ENCODE measurements around the gene RABGGTA. TPM values are rescaled to one million over a fixed set of nuclear protein-coding genes. Genes with fewer than 3 reads are reported as not detected.
"Not testable (repeated sequence)": the region's sequence is repeated elsewhere in the genome, so short reads cannot be mapped to it uniquely, and the experiment has no call there.

RABGGTA gene
- total RNA-seq, 1 donor from 2014 or later, result 25.7 TPM

DNA sequence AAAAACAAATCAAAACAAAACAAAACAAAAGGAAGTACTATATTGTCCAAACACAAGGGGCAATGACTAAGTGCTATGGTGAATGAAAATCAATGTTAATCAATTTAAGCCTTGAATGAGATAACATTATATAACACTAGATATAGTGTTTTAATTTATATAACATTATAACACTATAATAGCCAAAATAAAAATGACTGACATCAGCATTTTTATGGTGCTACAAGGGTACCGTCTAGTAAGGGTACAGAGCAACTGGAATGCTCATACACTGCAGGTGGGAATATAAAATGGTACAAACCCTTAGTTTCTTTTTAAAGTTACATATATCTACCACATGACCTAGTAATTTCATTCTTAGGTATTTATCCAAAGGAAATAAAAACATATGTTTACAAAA, 44.9 kb downstream of the RABGGTA start:
- no peak for FAIRE-seq

DNA sequence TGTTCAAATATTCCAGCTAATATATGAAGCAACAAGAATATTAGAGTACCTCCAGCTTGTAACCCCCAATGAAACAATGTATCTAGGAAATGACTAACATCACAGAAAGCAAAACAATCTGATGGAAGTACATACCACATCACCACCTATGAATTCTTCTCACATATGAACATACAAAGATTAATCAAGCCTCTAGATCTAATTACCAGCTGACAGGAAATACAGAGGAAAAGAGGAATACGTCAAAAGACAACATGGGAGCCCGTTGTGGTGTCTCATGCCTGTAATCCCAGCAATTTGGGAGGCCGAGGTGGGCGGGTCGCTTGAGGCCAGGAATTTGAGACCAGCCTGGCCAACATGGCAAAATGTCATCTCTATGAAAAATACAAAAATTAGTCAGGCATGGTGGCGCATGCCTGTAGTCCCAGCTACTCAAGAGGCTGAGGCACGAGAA, 46.8 kb downstream of the RABGGTA start:
- FAIRE-seq, result no peak

More for the DNA sequence above, 44.9 kb downstream of the RABGGTA start:
- DNase-seq (ENCODE audit: low spot score in 2 of 2), result no peak

DNA sequence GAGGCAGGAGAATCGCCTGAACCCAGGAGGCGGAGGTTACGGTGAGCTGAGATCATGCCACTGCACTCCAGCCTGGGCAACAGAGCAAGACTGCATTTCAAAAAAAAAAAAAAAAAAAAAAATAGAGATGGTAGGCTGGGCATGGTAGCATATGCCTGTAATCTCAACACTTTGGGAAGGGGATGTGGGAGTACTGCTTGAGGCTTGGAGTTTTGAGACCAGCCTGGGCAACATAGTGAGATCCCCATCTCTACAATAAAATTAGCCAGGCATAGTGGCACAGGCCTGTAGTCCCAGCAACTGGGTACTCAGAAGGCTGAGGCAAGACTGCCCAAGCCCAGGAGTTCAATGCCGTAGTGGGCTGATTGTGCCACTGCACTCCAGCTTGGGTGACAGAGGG, 48.4 kb downstream of the RABGGTA start:
- not testable (repeated sequence) for DNase-seq (ENCODE audit: low spot score in 2 of 2); FAIRE-seq

More for the DNA sequence above, 46.8 kb downstream of the RABGGTA start:
- no peak for DNase-seq (ENCODE audit: low spot score in 2 of 2)

DNA sequence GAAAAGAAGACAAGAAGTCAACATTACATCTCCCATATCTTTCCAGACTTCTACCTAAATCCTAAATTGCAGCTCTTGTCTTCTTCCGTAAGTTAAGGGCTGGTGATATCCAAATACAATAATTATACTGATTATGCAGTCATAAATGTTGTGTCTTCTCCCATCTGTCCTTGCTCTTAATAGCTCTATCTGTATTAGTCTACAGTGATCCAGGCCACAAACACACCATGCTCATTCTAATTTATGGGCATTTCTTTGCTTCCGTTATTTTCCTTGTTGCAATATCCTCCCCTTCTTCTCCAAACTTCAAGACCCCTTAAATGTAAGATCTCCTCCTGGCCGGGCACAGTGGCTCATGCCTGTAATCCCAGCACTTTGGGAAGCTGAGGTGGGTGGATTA, 51.9 kb downstream of the RABGGTA start:
- FAIRE-seq, result no peak
- no peak for DNase-seq (ENCODE audit: low spot score in 2 of 2)

DNA sequence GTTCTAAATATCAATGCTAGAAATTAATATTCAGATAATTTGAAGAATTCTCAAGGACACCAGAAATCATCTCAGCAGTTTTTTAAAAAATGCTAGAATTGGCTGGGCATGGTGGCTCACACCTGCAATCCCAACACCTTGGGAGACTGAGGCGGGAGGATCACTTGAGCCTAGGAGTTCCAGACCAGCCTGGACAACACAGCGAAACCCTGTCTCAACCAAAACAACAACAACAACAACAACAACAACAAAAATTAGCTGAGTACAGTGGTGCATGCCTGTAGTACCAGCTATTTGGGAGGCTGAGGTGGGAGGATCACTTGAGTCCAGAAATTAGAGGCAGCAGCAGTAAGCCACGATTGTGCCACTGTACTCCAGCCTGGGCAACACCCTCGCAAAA, 52.3 kb downstream of the RABGGTA start:
- FAIRE-seq (no peak), DNase-seq (ENCODE audit: low spot score in 2 of 2) (no peak)

DNA sequence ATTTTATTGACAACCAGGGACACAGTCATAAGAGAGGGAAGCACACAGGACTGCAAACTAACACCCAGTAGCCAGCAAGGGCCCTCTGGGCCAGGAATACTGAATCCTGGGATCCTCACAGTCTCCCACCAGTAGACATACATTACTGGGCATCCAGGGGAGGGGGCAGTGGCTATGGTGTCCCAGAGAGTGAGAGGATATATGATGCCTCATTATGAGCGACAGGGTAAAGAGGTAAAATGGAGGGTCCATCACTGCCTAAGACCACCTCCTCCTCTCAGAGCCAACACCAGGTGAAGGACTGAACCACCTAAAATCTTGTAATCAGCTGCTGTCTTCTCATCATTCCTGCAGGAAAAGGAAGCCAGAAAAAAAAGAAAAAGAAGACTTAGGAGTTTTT, 54.5 kb downstream of the RABGGTA start:
- FAIRE-seq; DNase-seq (ENCODE audit: low spot score in 2 of 2): not testable (repeated sequence)

DNA sequence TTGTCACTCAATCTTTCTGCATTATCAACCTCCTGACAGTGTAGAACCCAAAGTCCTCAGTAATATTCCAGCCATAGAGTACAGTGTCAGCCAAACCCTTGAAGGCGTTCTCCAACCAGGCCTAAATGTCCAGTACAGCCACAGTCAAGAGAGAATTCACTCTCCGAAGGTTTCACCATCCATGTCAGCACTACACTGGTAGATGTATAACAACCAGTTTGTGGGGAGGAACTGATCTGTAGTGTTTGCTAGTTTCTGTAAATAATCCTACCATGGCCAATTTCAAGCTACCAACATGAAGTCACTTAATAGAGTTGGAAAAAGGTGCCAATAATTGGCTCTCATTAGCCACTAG, 55.1 kb downstream of the RABGGTA start:
- DNase-seq (ENCODE audit: low spot score in 2 of 2) (no peak), FAIRE-seq (no peak)

Small RNA genes within 50 kb of the gene (small RNA-seq; reads per million reads assigned to genes)
- 0.10 reads per million for gene MDP1

Other genes with a start within 250 kb of the RABGGTA start
- gene CARMIL3, start 219.6 kb downstream of the RABGGTA start, total RNA-seq, result 18.8 TPM
- gene CPNE6, start 200.0 kb downstream of the RABGGTA start, total RNA-seq, result 35.5 TPM
- 1.6 TPM for gene PCK2, start 177.3 kb downstream of the RABGGTA start, total RNA-seq
- gene DCAF11, start 156.8 kb downstream of the RABGGTA start, total RNA-seq, result 56.7 TPM
- 1.2 TPM for gene NRL, start 156.6 kb downstream of the RABGGTA start, total RNA-seq
- gene FITM1, start 140.9 kb downstream of the RABGGTA start, total RNA-seq, result 0.41 TPM
- gene PSME1, start 135.4 kb downstream of the RABGGTA start, total RNA-seq, result 20.4 TPM
- 8.6 TPM for gene EMC9, start 130.0 kb downstream of the RABGGTA start, total RNA-seq
- gene PSME2, start 125.0 kb downstream of the RABGGTA start, total RNA-seq, result 25.7 TPM
- gene RNF31, start 124.1 kb downstream of the RABGGTA start, total RNA-seq, result 23.2 TPM
- 12.2 TPM for gene IRF9, start 110.3 kb downstream of the RABGGTA start, total RNA-seq
- gene REC8, start 99.5 kb downstream of the RABGGTA start, total RNA-seq, result 15.1 TPM
- gene IPO4, start 82.8 kb downstream of the RABGGTA start, total RNA-seq, result 12.6 TPM
- gene TM9SF1, start 76.2 kb downstream of the RABGGTA start, total RNA-seq, result 9.8 TPM
- not detected for gene TSSK4, start 65.9 kb downstream of the RABGGTA start, total RNA-seq
- 40.4 TPM for gene CHMP4A, start 58.1 kb downstream of the RABGGTA start, total RNA-seq
- 18.8 TPM for gene MDP1, start 55.5 kb downstream of the RABGGTA start, total RNA-seq
- gene NEDD8, start 39.2 kb downstream of the RABGGTA start, total RNA-seq, result 62.8 TPM
- gene GMPR2, start 38.7 kb downstream of the RABGGTA start, total RNA-seq, result 51.8 TPM
- gene TINF2, start 29.0 kb downstream of the RABGGTA start, total RNA-seq, result 42.4 TPM
- gene TGM1, start 8.4 kb downstream of the RABGGTA start, total RNA-seq, result 0.82 TPM
- gene DHRS1, start 28.2 kb upstream of the RABGGTA start, total RNA-seq, result 8.2 TPM
- gene NOP9, start 28.3 kb upstream of the RABGGTA start, total RNA-seq, result 22.8 TPM
- gene CIDEB, start 36.4 kb upstream of the RABGGTA start, total RNA-seq, result 2.0 TPM
- 1.6 TPM for gene LTB4R2, start 38.5 kb upstream of the RABGGTA start, total RNA-seq
- 1.2 TPM for gene LTB4R, start 39.9 kb upstream of the RABGGTA start, total RNA-seq
- 0.82 TPM for gene ADCY4, start 63.5 kb upstream of the RABGGTA start, total RNA-seq
- gene RIPK3, start 68.4 kb upstream of the RABGGTA start, total RNA-seq, result under 0.01 TPM
- 2.9 TPM for gene NFATC4, start 96.6 kb upstream of the RABGGTA start, total RNA-seq
- gene NYNRIN, start 127.4 kb upstream of the RABGGTA start, total RNA-seq, result 9.8 TPM
- gene CBLN3, start 158.1 kb upstream of the RABGGTA start, total RNA-seq, result not detected
- gene KHNYN, start 158.4 kb upstream of the RABGGTA start, total RNA-seq, result 13.9 TPM
- gene SDR39U1, start 171.2 kb upstream of the RABGGTA start, total RNA-seq, result 16.3 TPM
- not detected for gene CMA1, start 236.7 kb upstream of the RABGGTA start, total RNA-seq

Data from frontal cortex (tissue), 4 donors.